OCI-LY7 (cell line): ENCODE measurements around the gene MRPL12. TPM values are rescaled to one million over a fixed set of nuclear protein-coding genes. Genes with fewer than 3 reads are reported as not detected.

ENCODE experiments used
- BruUV-seq: library from RNA; stranded (reverse); fragments of 400-500 nt; replicated peaks from 2 replicates; lab custom pipeline; 2021; lab: Mats Ljungman, UMichigan
- CTCF ChIA-PET: fragments of 300-600 bp; sonication (Branson Sonifier 250); formaldehyde crosslinking; loops from one replicate; lab custom pipeline; 2022; ENCODE audit warnings: antibody characterized with exemption; ENCODE audit not compliant: unreplicated experiment; lab: Charles Lee
- POLR2A ChIA-PET: fragments of 300-600 bp; sonication (Branson Sonifier 250); formaldehyde crosslinking; loops from one replicate; lab custom pipeline; 2022; ENCODE audit warnings: antibody characterized with exemption; lab: Charles Lee
- DNase-seq: peaks from one replicate; pipeline ENCODE4 v3.0.0-alpha.2; 2015; ENCODE audit warnings: low spot score
- H2AFZ ChIP-seq: fragments of 200-600 bp; sonication (generic), shearing (Covaris generic); 2 replicates; pipeline ENCODE4 v1.6.1; 2014; ENCODE audit warnings: mild to moderate bottlenecking, antibody characterized with exemption, low read length, moderate library complexity
- H3K27ac ChIP-seq: fragments of 200-600 bp; sonication (generic); 2 replicates; pipeline ENCODE4 v1.5.1; 2014; ENCODE audit warnings: mixed run types, low read depth, mild to moderate bottlenecking, moderate library complexity, low read length, inconsistent platforms; ENCODE audit not compliant: poor library complexity, severe bottlenecking
- H3K36me3 ChIP-seq: fragments of 200-600 bp; sonication (generic); 2 replicates; pipeline ENCODE4 v1.6.1; 2014; ENCODE audit warnings: mild to moderate bottlenecking, antibody characterized with exemption, low read length, moderate library complexity, mixed read lengths; ENCODE audit not compliant: insufficient read depth
- H3K4me1 ChIP-seq: fragments of 200-600 bp; sonication (generic); 2 replicates; pipeline ENCODE4 v1.5.1; 2014; ENCODE audit warnings: mild to moderate bottlenecking, low read length; ENCODE audit not compliant: insufficient read depth, poor library complexity, severe bottlenecking
- H3K4me2 ChIP-seq: fragments of 200-600 bp; sonication (generic); 2 replicates; pipeline ENCODE4 v1.6.1; 2014; ENCODE audit warnings: mild to moderate bottlenecking, low read length
- H3K4me3 ChIP-seq: fragments of 200-600 bp; sonication (generic); 2 replicates; pipeline ENCODE4 v1.5.1; 2014; ENCODE audit warnings: mild to moderate bottlenecking, low read depth, low read length; ENCODE audit not compliant: poor library complexity, severe bottlenecking
- H3K79me2 ChIP-seq: fragments of 200-600 bp; sonication (generic); 2 replicates; pipeline ENCODE4 v1.6.1; 2016; ENCODE audit warnings: low read depth, mild to moderate bottlenecking, low read length, moderate library complexity, mixed read lengths; ENCODE audit not compliant: insufficient read depth
- H3K9me2 ChIP-seq: fragments of 200-600 bp; sonication (generic); 2 replicates; pipeline ENCODE4 v1.6.1; 2016; ENCODE audit warnings: mild to moderate bottlenecking, low read length, mixed read lengths; ENCODE audit not compliant: insufficient read depth
- H3K9me3 ChIP-seq: fragments of 200-600 bp; sonication (generic); 2 replicates; pipeline ENCODE4 v1.6.1; 2014; ENCODE audit warnings: mild to moderate bottlenecking, mixed run types, low read length, mixed read lengths
- H4K20me1 ChIP-seq: fragments of 200-600 bp; sonication (generic); 2 replicates; pipeline ENCODE4 v1.6.1; 2014; ENCODE audit warnings: mild to moderate bottlenecking, antibody characterized with exemption, low read length, moderate library complexity, mixed read lengths; ENCODE audit not compliant: insufficient read depth
- CTCF ChIP-seq: fragments of 200-600 bp; sonication (generic); conservative IDR thresholded peaks from 2 replicates; pipeline ENCODE4 v1.5.1; 2014; ENCODE audit warnings: mild to moderate bottlenecking, antibody characterized with exemption, low read length, moderate library complexity, mixed read lengths
- EZH2phosphoT487 ChIP-seq: fragments of 200-600 bp; sonication (generic); IDR thresholded peaks from 2 replicates; pipeline ENCODE4 v1.6.1; 2018; ENCODE audit warnings: low read depth, borderline replicate concordance, mild to moderate bottlenecking, mixed run types, antibody characterized with exemption, low read length, moderate library complexity, mixed read lengths
- intact Hi-C: fragments of 100-400 bp; cut with micrococcal nuclease; formaldehyde crosslinking; loops from one replicate; pipeline ENCODE4 v1.10.0; 2022; ENCODE audit not compliant: unreplicated experiment
- total RNA-seq, 2 experiments: library from RNA; depleted of rRNA in 1 of 2; stranded (reverse); fragments of >200 nt in 1 of 2; shearing (Covaris generic) in 1 of 2; gene quantifications; 2 replicates each; pipeline ENCODE4 v1.2.3, GENCODE V29; 2014 to 2022

Gene MRPL12
- total RNA-seq, 2 experiments from 2014 or later, result 67.2 to 189 TPM

DNA sequence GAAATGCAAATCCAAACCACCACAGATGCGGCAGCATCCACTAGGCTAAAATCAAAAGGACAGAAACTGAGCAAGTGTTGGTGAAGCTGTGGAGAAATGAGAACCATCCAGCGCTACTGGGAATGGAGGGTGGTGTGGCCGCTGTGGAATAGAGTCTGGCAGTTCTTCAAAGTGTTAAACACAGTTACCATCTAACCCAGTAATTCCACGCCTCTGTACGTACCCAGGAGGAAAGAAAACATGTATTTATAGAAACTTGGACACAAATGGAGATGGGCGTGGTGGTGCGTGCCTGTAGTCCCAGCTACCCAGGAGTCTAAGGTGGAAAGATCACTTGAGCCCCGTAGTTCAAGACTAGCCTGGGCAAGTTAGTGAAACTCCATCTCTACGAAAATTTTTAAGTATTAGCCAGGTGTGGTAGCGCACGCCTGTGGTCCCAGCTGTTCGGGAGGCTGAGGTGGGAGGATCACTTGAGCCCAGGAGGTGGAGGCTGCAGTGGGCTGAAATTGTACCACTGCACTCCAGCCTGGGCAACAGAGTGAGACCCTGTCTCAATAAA, 20.6 kb downstream of the MRPL12 start:
- no peak for DNase-seq
- BruUV-seq, result TSS peak; percentile 60
- H3K36me3 ChIP-seq, result peaks cover 7% of the 10 kb centered on the region; the same call in 1 of the 2 replicates
- no peaks in the 10 kb centered on the region for H3K79me2 ChIP-seq
- H3K4me2 ChIP-seq, result no peak overlapping the region
- H2AFZ ChIP-seq, result no peak overlapping the region
- H4K20me1 ChIP-seq, result no peaks in the 10 kb centered on the region
- intact Hi-C loops, result no loop called here
- H3K4me1 ChIP-seq, result peaks cover 7% of the 10 kb centered on the region
- no peaks in the 10 kb centered on the region for H3K9me2 ChIP-seq
- H3K27ac ChIP-seq, result no peak overlapping the region
- CTCF ChIA-PET, result no interaction called here
- TF ChIP-seq CTCF (no peak), EZH2phosphoT487 (no peak)
- H3K9me3 ChIP-seq, result no peaks in the 10 kb centered on the region
- POLR2A ChIA-PET, result no interaction called here
- no peak overlapping the region for H3K4me3 ChIP-seq

- BruUV-seq, result no TSS peak
- ChIA-PET CTCF (no interaction called here), POLR2A (interaction anchor here (0.7 kb wide), 2 partner anchors 14 to 751 kb away, joined by 5 read pairs; no protein-coding TSS in a partner anchor)
- no peak overlapping the region for H3K4me2 ChIP-seq
- no peaks in the 10 kb centered on the region for H4K20me1 ChIP-seq
- no peaks in the 10 kb centered on the region for H3K9me2 ChIP-seq
- intact Hi-C loops, result no loop called here
- no peak overlapping the region for H2AFZ ChIP-seq
- DNase-seq, result no peak
- H3K4me3 ChIP-seq, result no peak overlapping the region
- no peaks in the 10 kb centered on the region for H3K36me3 ChIP-seq
- TF ChIP-seq EZH2phosphoT487 (no peak), CTCF (no peak)
- H3K9me3 ChIP-seq, result no peaks in the 10 kb centered on the region
- peaks cover 7% of the 10 kb centered on the region for H3K4me1 ChIP-seq
- no peak overlapping the region for H3K27ac ChIP-seq
- H3K79me2 ChIP-seq, result no peaks in the 10 kb centered on the region
These were observed 22.3 kb downstream of the MRPL12 start for GRCh38 chr17:81725439-81725838.

GRCh38 chr17:81726004-81726403, 22.8 kb downstream of the MRPL12 start:
- DNase-seq, result no peak
- no peak overlapping the region for H3K4me2 ChIP-seq
- no peaks in the 10 kb centered on the region for H3K9me3 ChIP-seq
- peaks cover 7% of the 10 kb centered on the region for H3K4me1 ChIP-seq
- intact Hi-C loops, result no loop called here
- H4K20me1 ChIP-seq, result no peaks in the 10 kb centered on the region
- H3K27ac ChIP-seq, result no peak overlapping the region
- no peaks in the 10 kb centered on the region for H3K36me3 ChIP-seq
- no peak overlapping the region for H2AFZ ChIP-seq
- no peak overlapping the region for H3K4me3 ChIP-seq
- ChIA-PET CTCF (no interaction called here), POLR2A (no interaction called here)
- TF ChIP-seq EZH2phosphoT487 (no peak), CTCF (no peak)
- BruUV-seq, result no TSS peak
- H3K9me2 ChIP-seq, result no peaks in the 10 kb centered on the region
- H3K79me2 ChIP-seq, result no peaks in the 10 kb centered on the region
